HG03575 (cell line): ENCODE data around the gene PARP14.
"Not testable (repeated sequence)": the region's sequence is repeated elsewhere in the genome, so short reads cannot be mapped to it uniquely, and the experiment has no call there.

ENCODE experiments used
- ATAC-seq: cut with Tn5 transposase; IDR thresholded peaks from one replicate; pipeline ENCODE4 v1.9.1; 2021; ENCODE audit not compliant: unreplicated experiment, insufficient number of reproducible peaks, low FRiP score; ENCODE audit errors: extremely low read depth

Gene PARP14, protein sequence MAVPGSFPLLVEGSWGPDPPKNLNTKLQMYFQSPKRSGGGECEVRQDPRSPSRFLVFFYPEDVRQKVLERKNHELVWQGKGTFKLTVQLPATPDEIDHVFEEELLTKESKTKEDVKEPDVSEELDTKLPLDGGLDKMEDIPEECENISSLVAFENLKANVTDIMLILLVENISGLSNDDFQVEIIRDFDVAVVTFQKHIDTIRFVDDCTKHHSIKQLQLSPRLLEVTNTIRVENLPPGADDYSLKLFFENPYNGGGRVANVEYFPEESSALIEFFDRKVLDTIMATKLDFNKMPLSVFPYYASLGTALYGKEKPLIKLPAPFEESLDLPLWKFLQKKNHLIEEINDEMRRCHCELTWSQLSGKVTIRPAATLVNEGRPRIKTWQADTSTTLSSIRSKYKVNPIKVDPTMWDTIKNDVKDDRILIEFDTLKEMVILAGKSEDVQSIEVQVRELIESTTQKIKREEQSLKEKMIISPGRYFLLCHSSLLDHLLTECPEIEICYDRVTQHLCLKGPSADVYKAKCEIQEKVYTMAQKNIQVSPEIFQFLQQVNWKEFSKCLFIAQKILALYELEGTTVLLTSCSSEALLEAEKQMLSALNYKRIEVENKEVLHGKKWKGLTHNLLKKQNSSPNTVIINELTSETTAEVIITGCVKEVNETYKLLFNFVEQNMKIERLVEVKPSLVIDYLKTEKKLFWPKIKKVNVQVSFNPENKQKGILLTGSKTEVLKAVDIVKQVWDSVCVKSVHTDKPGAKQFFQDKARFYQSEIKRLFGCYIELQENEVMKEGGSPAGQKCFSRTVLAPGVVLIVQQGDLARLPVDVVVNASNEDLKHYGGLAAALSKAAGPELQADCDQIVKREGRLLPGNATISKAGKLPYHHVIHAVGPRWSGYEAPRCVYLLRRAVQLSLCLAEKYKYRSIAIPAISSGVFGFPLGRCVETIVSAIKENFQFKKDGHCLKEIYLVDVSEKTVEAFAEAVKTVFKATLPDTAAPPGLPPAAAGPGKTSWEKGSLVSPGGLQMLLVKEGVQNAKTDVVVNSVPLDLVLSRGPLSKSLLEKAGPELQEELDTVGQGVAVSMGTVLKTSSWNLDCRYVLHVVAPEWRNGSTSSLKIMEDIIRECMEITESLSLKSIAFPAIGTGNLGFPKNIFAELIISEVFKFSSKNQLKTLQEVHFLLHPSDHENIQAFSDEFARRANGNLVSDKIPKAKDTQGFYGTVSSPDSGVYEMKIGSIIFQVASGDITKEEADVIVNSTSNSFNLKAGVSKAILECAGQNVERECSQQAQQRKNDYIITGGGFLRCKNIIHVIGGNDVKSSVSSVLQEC (N-terminal part only)

DNA sequence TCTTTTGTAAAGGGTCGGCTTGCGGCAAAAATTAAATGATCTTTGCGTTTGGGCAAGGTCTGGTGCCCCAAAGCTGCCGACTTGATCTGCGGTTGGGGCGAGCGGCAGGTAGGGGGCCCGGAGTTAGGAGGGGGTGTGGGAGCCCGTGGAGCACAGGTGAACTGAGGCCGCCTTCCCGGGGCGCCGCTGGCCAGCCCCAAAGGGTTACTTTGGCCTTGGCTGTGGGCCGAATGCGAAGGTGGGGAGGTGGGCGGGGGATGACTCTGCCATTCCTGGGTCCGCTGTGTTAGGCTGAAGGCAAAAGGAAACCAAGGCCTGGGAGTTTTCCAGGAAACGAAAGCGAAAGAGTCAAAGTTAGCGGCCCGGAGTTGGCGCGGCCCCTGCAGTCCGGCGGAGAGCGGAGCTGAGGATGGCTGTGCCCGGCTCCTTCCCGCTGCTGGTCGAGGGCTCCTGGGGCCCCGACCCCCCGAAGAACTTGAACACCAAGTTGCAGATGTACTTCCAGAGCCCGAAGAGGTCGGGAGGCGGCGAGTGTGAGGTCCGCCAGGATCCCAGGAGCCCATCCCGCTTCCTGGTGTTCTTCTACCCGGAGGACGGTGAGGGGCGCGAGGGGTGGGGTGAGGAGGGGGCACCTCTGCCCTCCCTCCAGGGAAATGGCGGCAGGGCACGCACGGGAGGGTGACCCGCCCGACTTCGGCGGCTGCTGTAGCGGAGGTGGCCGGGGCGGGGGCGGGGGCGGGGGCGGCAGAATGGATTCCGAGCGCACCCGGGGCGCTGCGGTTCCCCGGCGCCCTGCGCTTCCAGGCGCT, at the start of gene PARP14:
TSS of gene PARP14 (plus strand) at position 365 of the 809 bp plus-strand sequence. CDS start at position 410, 45 bp downstream.
- ATAC-seq: no peak

DNA sequence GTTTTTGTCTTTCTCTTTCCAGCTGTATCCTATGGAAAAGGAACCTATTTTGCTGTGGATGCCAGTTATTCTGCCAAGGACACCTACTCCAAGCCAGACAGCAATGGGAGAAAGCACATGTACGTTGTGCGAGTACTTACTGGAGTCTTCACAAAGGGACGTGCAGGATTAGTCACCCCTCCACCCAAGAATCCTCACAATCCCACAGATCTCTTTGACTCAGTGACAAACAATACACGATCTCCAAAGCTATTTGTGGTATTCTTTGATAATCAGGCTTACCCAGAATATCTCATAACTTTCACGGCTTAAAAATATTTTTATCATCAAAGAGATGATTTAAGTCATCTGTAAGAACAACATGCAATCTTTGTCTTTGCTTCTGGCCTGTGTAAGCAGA, 44.9 kb upstream of the PARP14 start:
- no peak for ATAC-seq

DNA sequence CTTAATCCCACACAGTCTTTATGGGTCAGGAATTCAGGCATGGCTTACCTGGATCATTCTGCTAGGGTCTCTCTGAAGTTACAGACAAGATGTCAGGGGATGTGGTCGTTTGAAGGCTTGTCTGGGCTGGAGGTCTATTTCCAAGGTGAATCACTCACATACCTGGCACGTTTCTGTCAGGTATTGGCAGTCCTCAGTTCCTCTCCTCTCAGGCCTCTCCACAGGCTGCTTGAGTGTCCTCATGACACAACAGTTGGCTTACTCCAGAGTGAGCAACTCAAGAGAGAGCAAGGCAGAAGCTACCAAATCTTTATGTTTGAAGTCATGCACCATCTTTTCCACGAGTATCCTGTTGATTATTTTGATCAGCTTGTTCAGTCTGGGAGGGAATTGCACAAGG, 43.9 kb upstream of the PARP14 start:
- no peak for ATAC-seq

DNA sequence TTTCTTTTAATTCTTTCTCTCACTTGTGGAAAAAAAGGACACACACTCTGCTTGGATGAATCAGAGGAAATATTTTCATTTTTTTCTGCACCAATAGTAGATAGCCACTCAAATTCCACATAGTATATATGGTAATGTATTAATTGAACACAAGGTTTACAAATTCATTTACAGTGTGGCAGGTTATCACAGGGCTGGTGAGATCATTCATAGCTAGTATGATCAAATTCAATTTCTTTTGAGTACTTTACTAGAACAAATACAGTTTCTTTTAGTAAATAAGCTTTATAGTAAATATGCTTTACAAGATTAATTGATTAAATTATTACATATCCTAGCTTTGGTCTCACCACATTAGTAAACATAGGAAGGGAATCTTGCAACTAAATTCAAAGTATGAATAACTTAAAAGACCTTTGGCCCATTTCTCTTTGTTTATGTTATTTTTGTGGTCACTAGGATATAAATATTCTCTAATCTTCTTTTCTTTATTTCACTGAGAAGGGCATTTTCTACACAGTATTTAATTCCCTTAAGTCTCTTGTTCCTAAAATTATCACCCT, 40.1 kb upstream of the PARP14 start:
- no peak for ATAC-seq

DNA sequence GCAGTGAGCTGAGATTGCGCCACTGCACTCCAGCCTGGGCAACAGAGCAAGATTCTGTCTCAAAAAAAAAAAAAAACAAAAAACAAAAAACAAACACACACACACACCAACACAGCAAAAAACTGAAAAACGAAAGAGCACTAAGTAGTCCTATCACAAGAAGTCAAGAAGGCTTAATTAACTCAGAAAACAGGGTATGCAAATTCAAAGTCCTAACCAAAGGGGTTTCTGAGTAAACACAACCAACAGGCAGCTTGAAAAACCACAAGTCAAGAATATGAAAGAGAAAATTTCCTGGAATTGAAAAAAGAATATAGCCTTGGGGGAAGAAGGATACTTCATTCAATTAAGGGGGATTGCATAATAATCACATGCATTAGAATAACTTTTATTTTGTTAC, 37.7 kb upstream of the PARP14 start:
- ATAC-seq: no peak

DNA sequence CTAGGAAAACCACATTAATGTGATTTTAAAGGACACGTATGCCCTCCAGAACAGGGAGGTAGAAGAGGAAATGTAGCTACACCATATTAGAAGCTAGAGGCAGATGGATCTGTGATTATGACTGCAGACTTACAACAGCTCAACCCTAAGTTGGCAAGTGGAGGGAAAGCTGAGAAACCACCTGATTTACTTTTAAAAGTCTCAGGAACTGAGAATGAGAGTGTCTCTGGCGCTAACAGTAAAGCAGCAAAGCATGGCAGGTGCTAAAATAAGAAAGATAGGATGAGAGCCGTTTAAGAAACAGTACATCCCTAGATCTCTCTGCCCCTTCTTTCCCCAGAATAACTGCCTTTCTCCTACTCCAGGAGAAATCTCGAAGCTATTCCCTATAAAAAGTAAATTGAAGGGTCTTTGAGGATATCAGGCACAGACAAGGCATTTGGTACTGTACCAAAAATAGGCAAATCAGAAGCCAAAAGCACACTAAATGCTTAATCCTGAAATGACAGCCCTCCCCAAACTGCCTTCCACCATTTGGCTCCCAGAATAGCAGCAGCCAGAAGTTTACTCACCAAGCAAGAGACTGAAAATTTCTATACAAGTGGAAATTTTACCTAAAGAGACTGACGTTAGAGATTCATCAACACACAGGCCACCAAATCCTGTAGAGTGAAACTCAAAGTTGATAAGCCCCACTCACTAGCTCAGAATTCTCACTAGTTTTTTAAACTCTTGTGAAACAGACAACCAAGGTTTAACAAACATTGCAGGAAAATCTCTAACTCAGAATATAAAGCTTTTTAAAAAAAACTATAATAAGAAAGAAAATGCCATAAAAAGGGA, 34.3 kb upstream of the PARP14 start:
- no peak for ATAC-seq

DNA sequence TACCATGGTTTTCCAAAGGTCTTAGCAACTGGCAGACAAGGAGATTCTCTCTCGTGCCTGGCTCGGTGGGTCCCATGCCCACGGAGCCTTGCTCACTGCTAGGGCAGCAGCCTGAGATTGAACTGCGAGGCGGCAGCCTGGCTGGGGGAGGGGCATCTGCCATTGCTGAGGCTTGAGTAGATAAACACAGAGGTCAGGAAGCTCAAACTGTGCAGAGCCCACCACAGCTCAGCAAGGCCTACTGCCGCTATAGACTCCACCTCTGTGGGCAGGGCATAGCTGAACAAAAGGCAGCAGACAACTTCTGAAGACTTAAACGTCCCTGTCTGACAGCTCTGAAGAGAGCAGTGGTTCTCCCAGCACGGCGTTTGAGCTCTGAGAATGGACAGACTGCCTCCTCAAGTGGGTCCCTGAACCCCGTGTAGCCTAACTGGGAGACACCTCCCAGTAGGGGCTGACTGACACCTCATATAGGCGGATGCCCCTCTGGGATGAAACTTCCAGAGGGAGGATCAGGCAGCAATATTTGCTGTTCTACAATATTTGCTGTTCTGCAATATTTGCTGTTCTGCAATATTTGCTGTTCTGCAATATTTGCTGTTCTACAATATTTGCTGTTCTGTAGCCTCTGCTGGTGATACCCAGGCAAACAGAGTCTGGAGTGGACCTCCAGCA, 29.3 kb upstream of the PARP14 start:
- ATAC-seq: not testable (repeated sequence)

DNA sequence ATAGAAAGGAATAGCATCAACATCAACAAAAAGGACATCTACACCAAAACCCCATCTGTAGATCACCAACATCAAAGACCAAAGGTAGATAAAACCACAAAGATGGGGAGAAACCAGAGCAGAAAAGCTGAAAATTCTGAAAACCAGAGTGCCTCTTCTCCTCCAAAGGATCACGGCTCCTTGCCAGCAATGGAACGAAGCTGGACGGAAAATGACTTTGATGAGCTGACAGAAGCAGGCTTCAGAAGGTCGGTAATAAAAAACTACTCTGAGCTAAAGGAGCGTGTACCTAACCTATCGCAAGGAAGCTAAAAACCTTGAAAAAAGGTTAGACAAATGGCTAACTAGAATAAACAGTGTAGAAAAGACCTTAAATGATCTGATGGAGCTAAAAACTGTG, 28.7 kb upstream of the PARP14 start:
- not testable (repeated sequence) for ATAC-seq

DNA sequence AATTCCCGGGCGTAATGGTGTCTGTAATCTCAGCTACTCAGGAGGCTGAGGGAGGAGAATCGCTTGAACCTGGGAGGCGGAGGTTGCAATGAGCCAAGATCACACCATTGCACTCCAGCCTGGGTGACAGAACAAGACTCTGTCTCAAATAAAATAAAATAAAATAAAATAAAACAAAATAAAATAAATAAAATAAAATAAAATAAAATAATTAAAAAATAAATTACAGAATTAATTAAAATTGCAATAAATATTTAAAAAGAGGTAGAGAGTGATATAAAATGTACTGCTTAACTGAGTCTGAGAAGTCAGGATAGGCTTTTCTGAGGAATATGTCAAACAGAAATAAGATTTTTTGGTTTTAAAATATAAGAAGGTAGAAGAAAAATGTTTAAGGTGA, 22.3 kb upstream of the PARP14 start:
- ATAC-seq: not testable (repeated sequence)

DNA sequence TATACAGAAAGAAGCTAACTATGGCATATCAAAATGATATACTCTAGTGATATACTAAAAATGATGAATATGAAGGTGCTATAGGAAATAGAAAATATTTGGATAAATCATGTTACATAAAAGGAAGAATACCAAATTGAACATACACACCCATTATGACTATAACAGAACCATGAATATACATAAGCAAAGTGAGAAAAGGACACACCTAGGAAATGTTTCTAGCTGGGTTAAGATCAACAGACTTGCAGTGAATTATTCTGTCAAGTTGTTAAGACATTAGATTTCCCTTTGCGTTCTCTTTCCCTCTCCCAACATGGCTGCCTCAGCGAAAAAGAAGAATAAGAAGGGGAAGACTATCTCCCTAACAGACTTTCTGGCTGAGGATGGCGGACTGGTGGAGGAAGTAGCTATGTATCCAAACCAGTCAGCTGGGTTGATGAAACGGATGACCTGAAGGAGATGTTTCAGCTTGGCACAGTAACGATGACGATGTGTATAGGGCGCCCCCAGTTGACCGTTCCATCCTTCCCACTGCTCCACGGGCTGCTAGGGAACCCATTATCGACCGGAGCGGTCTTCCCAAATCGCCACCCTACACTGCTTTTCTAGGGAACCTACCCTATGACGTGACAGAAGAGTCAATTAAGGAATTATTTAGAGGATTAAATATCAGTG, 20.2 kb upstream of the PARP14 start:
- no peak for ATAC-seq

DNA sequence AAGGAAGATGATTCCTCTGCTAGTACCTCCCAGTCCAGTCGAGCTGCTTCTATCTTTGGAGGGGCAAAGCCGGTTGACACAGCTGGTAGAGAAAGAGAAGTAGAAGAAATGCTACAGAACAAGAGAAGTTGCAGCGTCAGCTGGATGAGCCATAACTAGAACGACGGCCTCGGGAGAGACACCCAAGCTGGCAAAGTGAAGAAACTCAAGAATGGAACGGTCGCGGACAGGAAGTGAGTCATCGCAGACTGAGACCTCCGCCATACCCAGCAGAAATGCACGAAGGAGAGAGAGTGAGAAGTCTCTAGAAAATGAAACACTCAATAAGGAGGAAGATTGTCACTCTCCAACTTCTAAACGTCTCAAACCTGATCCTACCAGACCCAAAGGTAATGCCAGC, 19.0 kb upstream of the PARP14 start:
- ATAC-seq: no peak

DNA sequence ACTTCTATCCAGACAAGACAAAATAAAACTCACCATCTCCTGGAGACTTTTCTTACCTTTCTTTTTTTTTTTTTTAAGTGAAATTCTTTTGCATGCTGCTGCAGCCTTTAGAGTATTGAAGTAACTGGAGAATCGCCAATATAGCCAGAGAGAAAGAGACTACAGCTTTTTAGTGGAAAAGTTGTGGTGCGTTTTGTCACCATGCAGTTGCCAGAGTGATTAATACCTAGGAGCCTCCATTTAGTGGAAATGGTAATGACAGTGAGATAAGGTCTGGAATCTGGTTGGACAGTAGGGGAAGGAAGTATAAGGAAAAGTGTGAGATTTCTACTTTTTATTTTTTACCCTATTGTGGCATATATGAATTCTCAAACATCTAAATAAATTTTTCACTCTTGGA, 18.1 kb upstream of the PARP14 start:
- no peak for ATAC-seq

DNA sequence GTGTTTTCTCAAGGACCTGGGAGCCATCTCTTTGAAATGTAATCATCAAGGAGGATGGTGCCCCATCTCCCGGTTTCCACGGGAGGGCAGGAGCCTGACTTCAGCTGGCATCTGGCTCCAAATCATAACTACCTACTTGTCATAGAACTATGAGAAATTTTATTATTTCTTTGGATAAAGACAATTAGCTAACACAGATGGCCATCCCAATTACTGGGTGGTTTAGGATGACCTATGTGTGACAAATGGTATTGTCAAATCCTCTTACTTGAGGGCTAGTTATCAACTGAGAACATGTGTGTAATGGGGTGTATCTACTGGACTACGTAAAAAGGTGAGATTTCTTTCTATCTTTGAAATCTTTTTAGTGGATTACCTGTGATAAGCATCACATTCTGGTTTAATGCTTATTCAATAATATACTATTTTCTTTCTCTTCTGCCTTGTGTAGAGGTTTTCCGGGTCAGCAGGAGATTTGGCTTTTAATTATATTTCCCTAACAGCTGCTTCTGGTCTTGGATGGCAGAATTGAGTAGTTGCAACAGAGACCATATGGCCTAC, 15.3 kb upstream of the PARP14 start:
- ATAC-seq: no peak

DNA sequence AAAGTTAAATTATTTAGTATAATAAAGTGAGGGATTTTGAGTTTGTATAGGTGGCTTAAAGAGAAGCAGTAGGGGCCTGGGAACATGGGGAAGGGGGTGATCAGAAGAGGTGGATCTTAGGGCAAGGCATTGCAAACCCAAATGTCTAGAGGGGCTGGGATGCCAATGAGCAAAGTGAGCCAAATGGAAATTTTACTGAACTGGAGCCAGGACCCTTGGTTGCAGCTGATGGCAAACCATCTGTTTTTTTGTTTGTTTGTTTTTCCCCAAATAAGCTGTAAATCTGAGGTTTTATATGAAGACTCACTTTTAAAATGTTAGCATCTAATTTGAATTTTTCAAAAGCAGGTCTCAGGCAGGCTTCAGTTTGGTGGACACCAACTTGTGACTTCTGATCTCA, 14.8 kb upstream of the PARP14 start:
- ATAC-seq: no peak

DNA sequence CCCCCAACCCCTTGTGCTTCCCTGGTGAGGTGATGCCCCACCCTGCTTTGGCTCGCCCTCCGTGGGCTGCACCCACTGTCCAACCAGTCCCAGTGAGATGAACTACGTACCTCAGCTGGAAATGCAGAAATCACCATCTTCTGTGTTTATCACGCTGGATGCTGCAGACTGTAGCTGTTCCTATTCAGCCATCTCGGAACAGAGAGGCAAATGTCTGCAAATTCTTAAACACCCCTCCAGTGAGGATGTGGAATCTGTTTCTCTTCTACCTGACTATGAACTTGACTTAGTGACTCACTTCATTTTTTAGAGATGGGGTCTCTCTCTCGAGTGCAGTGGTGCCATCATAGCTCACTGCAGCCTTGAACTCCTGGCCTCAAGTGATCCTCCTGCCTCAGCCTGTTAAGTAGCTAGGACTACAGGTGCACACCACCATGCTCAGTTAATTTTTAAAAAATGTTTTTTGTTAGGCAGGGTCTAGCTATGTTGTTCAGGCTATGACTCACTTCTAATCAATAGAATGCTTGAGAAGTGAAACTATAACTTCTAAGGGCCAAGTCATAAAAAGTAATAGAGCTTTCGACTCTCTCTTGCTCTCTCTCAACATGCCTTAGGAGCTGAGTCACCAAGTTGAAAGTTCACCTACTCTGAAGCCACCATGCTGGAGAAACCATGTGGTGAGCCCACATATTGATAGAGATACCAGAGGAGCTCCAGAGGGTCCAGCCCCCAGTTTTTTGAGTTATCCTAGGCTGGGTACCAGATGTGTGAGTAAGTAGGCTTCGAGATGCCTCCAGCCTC, 11.5 kb upstream of the PARP14 start:
- ATAC-seq: peak; percentile 86
